NCI-H345 treated with DMSO at 0.1 percent for 48 hours (cell line): Measurements from ENCODE around the gene MSH3.
"Not testable (repeated sequence)": the region's sequence is repeated elsewhere in the genome, so short reads cannot be mapped to it uniquely, and the experiment has no call there.

Experiments
- DNase-seq: peaks from one replicate; lab custom pipeline; 2025; ENCODE audit not compliant: unreplicated experiment; lab: John Stamatoyannopoulos, UW

MSH3 gene

DNA sequence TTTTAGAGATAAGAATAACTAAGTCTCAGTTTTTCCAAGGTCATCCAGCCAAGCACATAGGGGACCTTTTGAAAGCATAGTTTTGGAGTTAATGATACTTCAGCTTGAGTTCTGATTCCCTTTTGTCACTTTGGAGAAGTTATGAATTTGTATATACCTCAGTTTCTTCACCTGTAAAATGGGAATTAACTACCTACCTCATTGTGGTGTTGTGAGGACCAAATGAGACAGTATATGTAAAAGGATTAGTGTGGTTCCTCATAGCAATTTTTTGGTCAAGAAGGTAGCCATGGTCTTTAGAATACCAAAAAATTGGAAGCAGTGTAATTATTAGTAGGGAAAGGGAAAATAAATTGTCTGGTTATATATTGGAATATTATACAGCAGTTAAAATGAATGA is 98.0 kb downstream of the MSH3 start:
- no peak for DNase-seq

GRCh38 chr5:80753712-80754111 is 99.3 kb downstream of the MSH3 start:
- DNase-seq, result no peak

GRCh38 chr5:80754900-80755299 is 100.4 kb downstream of the MSH3 start:
- DNase-seq, result no peak

GRCh38 chr5:80755626-80756025 is 101.2 kb downstream of the MSH3 start:
- no peak for DNase-seq

- DNase-seq, result no peak
These were observed 101.8 kb downstream of the MSH3 start for GRCh38 chr5:80756292-80756691.

- no peak for DNase-seq
These were observed 102.8 kb downstream of the MSH3 start for GRCh38 chr5:80757290-80757689.

DNA sequence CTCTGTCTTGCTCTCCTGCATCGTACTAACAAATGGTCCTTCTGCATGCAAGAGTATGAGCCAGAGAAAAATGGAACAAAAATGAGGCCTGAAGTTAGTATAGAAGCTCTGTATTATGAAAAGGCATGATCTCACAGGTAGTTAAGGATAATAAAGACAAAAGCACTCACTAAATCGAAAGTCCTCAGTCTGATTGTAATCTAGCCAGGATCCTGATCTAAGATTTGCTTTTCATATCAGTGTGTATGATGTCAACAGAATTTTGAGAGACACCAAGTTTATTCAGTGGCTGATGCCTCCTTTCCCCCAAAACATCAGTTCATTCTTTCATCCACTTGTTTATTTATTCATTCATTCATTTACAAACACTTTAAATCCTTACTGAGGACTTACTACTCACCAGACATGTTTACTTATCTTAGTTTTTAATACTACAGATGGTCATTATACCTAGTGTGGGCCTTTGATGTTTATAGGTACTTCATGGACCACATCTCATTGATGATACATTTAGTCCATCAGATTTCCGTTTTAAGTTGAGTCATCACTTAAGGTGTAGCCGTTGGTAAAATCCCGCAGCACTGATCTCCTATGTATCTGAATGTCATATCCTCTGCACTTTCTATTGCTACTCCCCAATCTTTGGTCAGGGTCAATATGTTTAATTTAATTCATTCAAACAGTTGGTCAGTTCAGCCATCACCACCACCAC is 105.6 kb downstream of the MSH3 start:
- no peak for DNase-seq

DNA sequence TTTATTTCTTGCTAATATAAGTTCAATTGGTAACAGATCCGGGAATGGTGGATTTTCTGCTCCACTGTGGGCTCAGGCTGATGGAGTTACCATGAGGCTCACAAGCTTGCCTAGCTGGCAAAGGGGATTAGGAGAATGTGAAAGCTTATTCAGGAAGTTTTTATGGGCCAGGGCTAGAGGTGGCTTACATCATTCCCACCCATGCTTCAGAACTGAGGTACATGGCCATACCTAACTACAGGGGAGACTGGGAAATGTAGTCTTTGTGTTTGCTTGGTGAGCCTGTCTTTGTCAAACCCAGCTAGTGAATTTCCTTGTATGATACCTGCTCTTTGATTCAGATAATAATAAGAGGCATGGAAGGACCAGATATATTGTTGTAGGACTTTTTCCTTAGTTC is 106.2 kb downstream of the MSH3 start:
- no peak for DNase-seq

- DNase-seq, result no peak
These were observed 106.7 kb downstream of the MSH3 start for GRCh38 chr5:80761176-80761575.

GRCh38 chr5:80761966-80762365 is 107.5 kb downstream of the MSH3 start:
- no peak for DNase-seq

DNA sequence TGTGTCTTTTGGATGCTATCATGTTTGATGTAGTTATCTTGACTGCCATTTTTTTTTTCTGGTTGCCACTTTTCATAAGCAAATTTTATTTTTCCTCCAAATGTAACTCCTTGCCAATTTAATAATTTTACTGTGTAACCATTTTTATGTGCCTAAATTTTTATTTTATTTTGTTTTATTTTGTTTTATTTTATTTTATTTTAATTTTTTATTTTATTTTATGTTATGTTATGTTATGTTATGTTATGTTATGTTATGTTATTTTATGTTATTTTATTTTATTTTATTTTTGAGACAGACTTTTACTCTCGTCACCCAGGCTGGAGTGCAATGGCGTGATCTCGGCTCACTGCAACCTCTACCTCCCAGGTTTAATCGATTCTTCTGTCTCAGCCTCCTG is 108.1 kb downstream of the MSH3 start:
- no peak for DNase-seq

DNA sequence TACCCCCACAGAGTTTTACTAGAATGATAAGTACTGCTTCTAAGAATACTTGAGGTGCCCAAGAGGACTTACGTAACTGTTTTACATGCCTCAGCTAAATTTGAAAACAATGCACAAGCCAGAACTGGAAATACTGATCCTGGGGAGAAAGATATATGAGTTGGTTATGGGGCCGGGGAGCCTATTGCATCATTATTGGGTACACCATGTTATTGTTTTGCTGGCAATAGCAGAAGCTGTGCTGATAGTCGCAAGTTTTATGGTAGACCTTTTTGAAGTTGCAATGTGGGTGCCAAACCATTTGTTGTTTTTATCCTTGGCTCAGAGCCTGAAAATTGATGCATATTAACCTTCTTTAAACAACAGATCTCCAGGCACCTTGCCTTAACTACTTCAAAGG is 108.8 kb downstream of the MSH3 start:
- no peak for DNase-seq

GRCh38 chr5:80763873-80764647 is 109.6 kb downstream of the MSH3 start:
- no peak for DNase-seq

DNA sequence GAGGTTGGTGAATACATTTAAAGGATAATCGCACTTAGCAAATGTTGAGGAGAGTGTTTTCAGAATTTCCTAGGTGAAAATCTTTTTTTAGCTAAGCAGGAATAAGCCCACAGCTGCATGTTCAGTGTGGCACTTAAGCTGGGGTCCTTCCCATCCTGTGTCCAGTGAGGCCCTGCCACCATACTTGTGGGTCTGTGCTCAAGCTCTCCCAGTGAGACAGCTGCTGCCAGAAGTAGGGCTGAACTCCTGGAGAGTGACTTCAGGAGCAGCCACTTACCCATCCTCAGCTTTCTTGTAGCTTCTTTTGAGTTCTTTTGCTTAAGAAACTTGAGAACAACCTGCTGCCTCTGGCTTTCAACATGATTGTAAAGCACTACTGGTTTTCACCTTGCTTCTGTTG is 110.3 kb downstream of the MSH3 start:
- no peak for DNase-seq

GRCh38 chr5:80777347-80778287 is 123.2 kb downstream of the MSH3 start:
- DNase-seq, result no peak

- no peak for DNase-seq
These were observed 125.6 kb downstream of the MSH3 start for GRCh38 chr5:80780024-80780423.

DNA sequence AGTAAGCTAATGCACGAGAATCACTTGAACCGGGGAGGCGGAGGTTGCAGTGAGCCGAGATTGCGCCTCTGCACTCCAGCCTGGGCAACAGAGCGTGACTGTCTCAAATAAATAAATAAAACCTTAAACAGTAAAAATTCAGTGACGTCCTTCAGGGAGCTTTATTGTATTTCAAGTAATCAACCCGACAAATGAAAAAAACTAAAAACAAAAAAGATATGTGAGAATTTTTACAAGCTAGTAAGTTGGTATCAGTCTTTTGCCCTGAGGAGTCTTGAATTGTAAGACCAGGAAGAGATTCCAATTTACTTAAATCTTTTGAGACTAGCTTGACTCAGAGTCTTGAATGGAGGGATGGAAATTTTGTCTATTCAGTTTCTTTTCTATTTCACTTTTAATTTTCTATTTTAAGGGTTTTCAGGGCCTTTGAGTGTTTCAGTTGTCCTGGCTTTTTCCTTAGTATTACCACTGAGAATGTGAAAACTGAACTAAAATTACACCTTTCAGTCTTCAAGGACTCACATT is 126.4 kb downstream of the MSH3 start:
- DNase-seq, result no peak

DNA sequence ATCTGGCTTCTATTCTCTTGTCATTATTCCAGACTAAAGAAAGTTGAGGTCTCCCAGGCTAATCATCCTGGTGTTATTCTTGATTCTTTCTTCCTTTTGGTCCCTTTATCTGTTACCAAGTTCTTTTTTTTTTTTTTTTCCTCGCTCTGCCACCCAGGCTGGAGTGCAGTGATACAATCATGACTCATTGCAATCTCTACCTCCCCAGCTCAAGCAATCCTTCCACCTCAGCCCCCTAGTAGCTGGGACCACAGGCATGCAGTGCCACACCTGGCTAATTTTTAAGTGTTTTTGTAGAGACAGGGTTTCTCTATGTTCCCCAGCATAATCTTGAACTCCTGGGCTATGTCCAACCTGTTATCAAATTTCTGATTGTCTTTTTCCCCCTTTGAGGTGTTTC is 126.9 kb downstream of the MSH3 start:
- no peak for DNase-seq

DNA sequence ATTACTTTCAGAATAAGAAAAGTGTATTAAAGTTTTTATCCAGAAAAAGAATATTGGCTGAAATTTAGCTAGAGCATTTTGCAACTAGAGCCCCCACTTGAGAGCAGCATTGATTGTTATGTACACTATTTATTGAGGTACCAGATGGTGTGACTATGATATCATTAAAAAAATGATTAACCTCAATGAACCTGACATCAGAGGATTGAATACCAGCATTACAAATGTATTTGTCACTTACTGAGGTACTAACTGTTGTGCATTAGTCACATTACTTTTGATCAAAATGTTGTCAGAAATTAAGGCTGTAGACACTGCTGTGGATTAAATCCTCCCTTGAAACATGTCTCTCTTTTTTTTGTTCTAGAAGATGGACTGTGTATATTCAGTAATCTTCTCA is 128.2 kb downstream of the MSH3 start:
- DNase-seq, result no peak

- not testable (repeated sequence) for DNase-seq
These were observed 129.3 kb downstream of the MSH3 start for GRCh38 chr5:80783751-80784150.

- DNase-seq, result no peak
These were observed 130.0 kb downstream of the MSH3 start for GRCh38 chr5:80784451-80784850.
